HepG2 (cell line): ENCODE results near the gene ARFIP1. TPM values are rescaled to one million over a fixed set of nuclear protein-coding genes. Genes with fewer than 3 reads are reported as not detected.
A peak's percentile ranks its signal among the peaks of the same experiment; 100 is the strongest.

Source experiments
- AGO2 ChIP-seq: fragments of 200-400 bp; formaldehyde crosslinking; optimal IDR thresholded peaks from 2 replicates; pipeline ENCODE3; 2017; ENCODE audit warnings: mild to moderate bottlenecking, low read depth, low read length, moderate library complexity
- ATF3 ChIP-seq: sonication (generic); formaldehyde crosslinking; IDR thresholded peaks from 2 replicates; pipeline ENCODE4 v1.4.0; 2020; ENCODE audit warnings: missing genetic modification reagents
- GABPB1 ChIP-seq: IDR thresholded peaks from 2 replicates; pipeline ENCODE4 v1.6.1; 2016; ENCODE audit warnings: mild to moderate bottlenecking, missing genetic modification reagents, moderate library complexity, missing compliant biosample characterization
- GATA4 ChIP-seq: sonication (generic); IDR thresholded peaks from 2 replicates; pipeline ENCODE4 v1.6.1; 2016; ENCODE audit warnings: antibody characterized with exemption, low read depth, borderline replicate concordance
- KDM1A ChIP-seq: IDR thresholded peaks from 2 replicates; pipeline ENCODE4 v1.6.1; 2016; ENCODE audit warnings: missing compliant biosample characterization
- MAX ChIP-seq: IDR thresholded peaks from 2 replicates; pipeline ENCODE4 v1.6.1; 2012; ENCODE audit warnings: inconsistent platforms
- MED1 ChIP-seq: sonication (generic); formaldehyde crosslinking; IDR thresholded peaks from 2 replicates; pipeline ENCODE4 v1.4.0; 2020; ENCODE audit warnings: missing genetic modification reagents
- MZF1 ChIP-seq: sonication (generic); formaldehyde crosslinking; IDR thresholded peaks from 2 replicates; pipeline ENCODE4 v1.8.1; 2023; ENCODE audit warnings: mild to moderate bottlenecking, missing genetic modification reagents, borderline replicate concordance
- NFIC ChIP-seq: IDR thresholded peaks from 2 replicates; pipeline ENCODE4 v1.6.1; 2012; ENCODE audit warnings: mild to moderate bottlenecking, low read length, inconsistent platforms
- NR0B2 ChIP-seq: sonication (generic); formaldehyde crosslinking; IDR thresholded peaks from 2 replicates; pipeline ENCODE4 v1.4.0; 2020; ENCODE audit warnings: mild to moderate bottlenecking, missing genetic modification reagents
- NR2C2 ChIP-seq: sonication (generic); formaldehyde crosslinking; IDR thresholded peaks from 2 replicates; pipeline ENCODE4 v1.4.0; 2020; ENCODE audit warnings: missing genetic modification reagents, mild to moderate bottlenecking, moderate library complexity, borderline replicate concordance
- SAFB2 ChIP-seq: sonication (generic); formaldehyde crosslinking; IDR thresholded peaks from 2 replicates; pipeline ENCODE4 v1.5.1; 2020; ENCODE audit warnings: missing genetic modification reagents, low read depth, mild to moderate bottlenecking, borderline replicate concordance
- SAP130 ChIP-seq: IDR thresholded peaks from 2 replicates; pipeline ENCODE4 v1.6.1; 2016; ENCODE audit warnings: low read depth
- STAG1 ChIP-seq: sonication (generic); formaldehyde crosslinking; IDR thresholded peaks from 2 replicates; pipeline ENCODE4 v1.4.0; 2020; ENCODE audit warnings: missing genetic modification reagents
- SUZ12 ChIP-seq: fragments of 150-350 bp; IDR thresholded peaks from 2 replicates; pipeline ENCODE4 v1.6.1; 2014; ENCODE audit warnings: low read depth, low read length
- ZBTB33 ChIP-seq: sonication (generic); formaldehyde crosslinking; IDR thresholded peaks from 2 replicates; pipeline ENCODE4 v1.4.0; 2020; ENCODE audit warnings: missing genetic modification reagents
- ZNF142 ChIP-seq: sonication (generic); formaldehyde crosslinking; IDR thresholded peaks from 2 replicates; pipeline ENCODE4 v1.4.0; 2020; ENCODE audit warnings: missing genetic modification reagents
- ZNF431 ChIP-seq: sonication (generic); formaldehyde crosslinking; IDR thresholded peaks from 2 replicates; pipeline ENCODE4 v1.9.0; 2022; ENCODE audit warnings: missing genetic modification reagents, low read depth, mild to moderate bottlenecking, borderline replicate concordance
- ZNF546 ChIP-seq: sonication (generic); formaldehyde crosslinking; conservative IDR thresholded peaks from 2 replicates; pipeline ENCODE4 v1.8.1; 2023; ENCODE audit warnings: mild to moderate bottlenecking, missing genetic modification reagents
- ZNF550 ChIP-seq: sonication (generic); formaldehyde crosslinking; IDR thresholded peaks from 2 replicates; pipeline ENCODE4 v1.4.0; 2020; ENCODE audit warnings: mild to moderate bottlenecking, missing genetic modification reagents, borderline replicate concordance
- polyA plus RNA-seq, 8 experiments: library from polyadenylated mRNA; depleted of rRNA in 3 of 8; stranded (reverse) in 7 of 8; unstranded in 1 of 8; fragments of >200 nt; fragmentation: Illumina TruSeq in 4 of 8; extraction: Trizol in 4 of 8; gene quantifications; 2 replicates each; pipeline versions ENCODE4 v1.2.1 to v1.2.3, GENCODE V29; 2011 to 2016; ENCODE audit warnings: low read depth in 4 of 8, missing spikeins in 1 of 8, mixed read lengths in 1 of 8; ENCODE audit not compliant: insufficient read depth in 1 of 8
- total RNA-seq, 5 experiments: library from RNA; depleted of rRNA; stranded (reverse); fragments of >200 nt; fragmentation: Illumina TruSeq; extraction: Trizol; gene quantifications; 2 replicates each; pipeline ENCODE4 v1.2.3, GENCODE V29; 2016; ENCODE audit warnings: low read depth in 1 of 5

ARFIP1 gene
- total and polyA plus RNA-seq, 2 of the 13 experiments (the other 11 are each of a cell fraction or from before 2014, with no cell fraction given) = 9.9 to 27.7 TPM

- TF ChIP-seq SAP130 (CRISPR knock-in tag) (peak; percentile 94), ZNF431 (CRISPR knock-in tag) (0 out of 2 replicates have a peak, but pooled peaks have one; percentile 77), SAFB2 (CRISPR knock-in tag) (0 out of 2 replicates have a peak, but pooled peaks have one; percentile 51), STAG1 (CRISPR knock-in tag) (no peak; the same call in 1 of the 2 replicates), MED1 (peak; percentile 65), NR0B2 (CRISPR knock-in tag) (peak; percentile 42; the same call in 1 of the 2 replicates), NR2C2 (CRISPR knock-in tag) (peak; percentile 93), MZF1 (CRISPR knock-in tag) (no peak), AGO2 (no peak), ZNF546 (CRISPR knock-in tag) (0 out of 2 replicates have a peak, but pooled peaks have one; percentile 43), GATA4 (0 out of 2 replicates have a peak, but pooled peaks have one; percentile 31), MAX (peak; percentile 57), GABPB1 (peak; percentile 99), SUZ12 (no peak), ATF3 (CRISPR knock-in tag) (no peak), KDM1A (0 out of 2 replicates have a peak, but pooled peaks have one; percentile 52), ZNF550 (CRISPR knock-in tag) (0 out of 2 replicates have a peak, but pooled peaks have one; percentile 73), ZBTB33 (CRISPR knock-in tag) (no peak), NFIC (no peak), ZNF142 (CRISPR knock-in tag) (peak; percentile 92)
Observed at GRCh38 chr4:152779513-152780266, at the start of gene ARFIP1, which contains the start of gene TIGD4 (continued).
